ENCODE data around the gene PDLIM5.

DNA sequence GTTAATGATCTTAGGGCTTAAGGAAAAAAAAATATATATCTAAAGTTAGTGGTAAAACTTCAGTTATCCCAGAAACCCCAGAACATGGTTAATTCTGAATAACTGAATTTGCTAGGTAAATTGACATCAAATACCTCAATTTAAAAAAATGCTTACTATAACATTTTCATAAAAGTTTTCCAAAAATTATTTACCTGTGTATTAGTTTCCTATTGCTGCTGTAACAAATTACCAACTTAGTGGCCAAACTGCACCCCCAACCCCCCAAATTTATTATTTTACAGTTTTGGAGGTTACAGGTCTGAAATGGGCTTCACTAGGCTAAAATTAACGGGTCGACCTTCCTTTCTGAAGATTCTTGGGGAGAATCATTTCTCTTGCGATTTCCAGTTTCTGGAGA, 95.2 kb downstream of the PDLIM5 start:
- TF ChIP-seq, protein P1, sequence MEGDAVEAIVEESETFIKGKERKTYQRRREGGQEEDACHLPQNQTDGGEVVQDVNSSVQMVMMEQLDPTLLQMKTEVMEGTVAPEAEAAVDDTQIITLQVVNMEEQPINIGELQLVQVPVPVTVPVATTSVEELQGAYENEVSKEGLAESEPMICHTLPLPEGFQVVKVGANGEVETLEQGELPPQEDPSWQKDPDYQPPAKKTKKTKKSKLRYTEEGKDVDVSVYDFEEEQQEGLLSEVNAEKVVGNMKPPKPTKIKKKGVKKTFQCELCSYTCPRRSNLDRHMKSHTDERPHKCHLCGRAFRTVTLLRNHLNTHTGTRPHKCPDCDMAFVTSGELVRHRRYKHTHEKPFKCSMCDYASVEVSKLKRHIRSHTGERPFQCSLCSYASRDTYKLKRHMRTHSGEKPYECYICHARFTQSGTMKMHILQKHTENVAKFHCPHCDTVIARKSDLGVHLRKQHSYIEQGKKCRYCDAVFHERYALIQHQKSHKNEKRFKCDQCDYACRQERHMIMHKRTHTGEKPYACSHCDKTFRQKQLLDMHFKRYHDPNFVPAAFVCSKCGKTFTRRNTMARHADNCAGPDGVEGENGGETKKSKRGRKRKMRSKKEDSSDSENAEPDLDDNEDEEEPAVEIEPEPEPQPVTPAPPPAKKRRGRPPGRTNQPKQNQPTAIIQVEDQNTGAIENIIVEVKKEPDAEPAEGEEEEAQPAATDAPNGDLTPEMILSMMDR (IDR thresholded peaks at IDR 0.05), result no peak
- TF ChIP-seq POLR2A (IDR thresholded peaks at IDR 0.05), result no peak

Measured in prostate gland (tissue), 2 donors.